Natural killer cell (primary cell): ENCODE data around the gene IL17B. TPM values are rescaled to one million over a fixed set of nuclear protein-coding genes. Genes with fewer than 3 reads are reported as not detected.

Experiments used
- ATAC-seq, 3 donors: fragments of 150-1000 bp in 2 of 3; fragments of 200-7000 bp in 1 of 3; cut with Tn5 transposase; 1 replicate in 1 of 3; 2 replicates in 2 of 3; pipeline ENCODE4 v1.10.0; 2021; ENCODE audit warnings: mild to moderate bottlenecking in 2 of 3, moderate library complexity in 2 of 3
- DNase-seq, 2 donors: peaks; one replicate each; pipeline versions ENCODE4 v3.0.0 to v3.0.0-alpha.2; 2013 to 2021; ENCODE audit warnings: mixed read lengths in 1 of 2
- H3K27ac ChIP-seq: one replicate; pipeline ENCODE4 v1.5.1; 2013; ENCODE audit warnings: mild to moderate bottlenecking, low read length
- H3K27me3 ChIP-seq: one replicate; pipeline ENCODE4 v1.6.1; 2013; ENCODE audit warnings: low read length; ENCODE audit not compliant: control insufficient read depth, insufficient read depth
- H3K36me3 ChIP-seq: one replicate; pipeline ENCODE4 v1.6.1; 2013; ENCODE audit warnings: low read length; ENCODE audit not compliant: control insufficient read depth, insufficient read depth
- H3K4me1 ChIP-seq: one replicate; pipeline ENCODE4 v1.6.1; 2013; ENCODE audit warnings: low read length; ENCODE audit not compliant: control insufficient read depth, insufficient read depth
- H3K4me3 ChIP-seq: one replicate; pipeline ENCODE4 v1.5.1; 2013; ENCODE audit warnings: low read length
- H3K9me3 ChIP-seq: one replicate; pipeline ENCODE4 v1.6.1; 2013; ENCODE audit warnings: low read length; ENCODE audit not compliant: control insufficient read depth, insufficient read depth
- H3K27ac Mint-ChIP-seq, 2 donors: one replicate each; pipeline ENCODE4 v1.8.0; 2022; ENCODE audit warnings: mild to moderate bottlenecking in 2 of 2, mixed read lengths in 2 of 2, moderate library complexity in 1 of 2
- H3K27me3 Mint-ChIP-seq, 2 donors: one replicate each; pipeline ENCODE4 v1.8.0; 2022; ENCODE audit warnings: low read depth in 2 of 2, mixed read lengths in 2 of 2
- H3K36me3 Mint-ChIP-seq: one replicate; pipeline ENCODE4 v1.8.0; 2022; ENCODE audit warnings: mixed read lengths
- H3K4me1 Mint-ChIP-seq, 2 donors: one replicate each; pipeline ENCODE4 v1.8.0; 2022; ENCODE audit warnings: mixed read lengths in 2 of 2
- H3K4me3 Mint-ChIP-seq: one replicate; pipeline ENCODE4 v1.8.0; 2022; ENCODE audit warnings: mild to moderate bottlenecking, moderate library complexity, mixed read lengths
- H3K9me3 Mint-ChIP-seq, 2 donors: one replicate each; pipeline ENCODE4 v1.8.0; 2022; ENCODE audit warnings: mixed read lengths in 2 of 2
- whole genome bisulfite sequencing: methylation state at CpG from one replicate; pipeline ENCODE4 v1.1.7; 2013; ENCODE audit warnings: missing lambda C conversion rate; ENCODE audit not compliant: insufficient coverage; 5-methylcytosine and 5-hydroxymethylcytosine counted together
- intact Hi-C: fragments of 100-400 bp; cut with micrococcal nuclease; formaldehyde crosslinking; loops from one replicate; pipeline ENCODE4 v1.14.2; 2022
- total RNA-seq, 4 donors: library from RNA; stranded (reverse); fragments of 120-200 nt in 1 of 4; gene quantifications; one replicate each; pipeline versions ENCODE4 v1.2.3 to v1.2.4, GENCODE V29; 2013 to 2022
- TF ChIP-seq, protein P1 (sequence below): fragments of 200-600 bp; IDR thresholded peaks from one replicate; pipeline ENCODE4 v1.8.0; 2022; ENCODE audit warnings: antibody characterized with exemption

IL17B gene
- total RNA-seq, 3 donors from 2014 or later (not counting 1 experiment from before 2014, with no cell fraction given), result not detected

DNA sequence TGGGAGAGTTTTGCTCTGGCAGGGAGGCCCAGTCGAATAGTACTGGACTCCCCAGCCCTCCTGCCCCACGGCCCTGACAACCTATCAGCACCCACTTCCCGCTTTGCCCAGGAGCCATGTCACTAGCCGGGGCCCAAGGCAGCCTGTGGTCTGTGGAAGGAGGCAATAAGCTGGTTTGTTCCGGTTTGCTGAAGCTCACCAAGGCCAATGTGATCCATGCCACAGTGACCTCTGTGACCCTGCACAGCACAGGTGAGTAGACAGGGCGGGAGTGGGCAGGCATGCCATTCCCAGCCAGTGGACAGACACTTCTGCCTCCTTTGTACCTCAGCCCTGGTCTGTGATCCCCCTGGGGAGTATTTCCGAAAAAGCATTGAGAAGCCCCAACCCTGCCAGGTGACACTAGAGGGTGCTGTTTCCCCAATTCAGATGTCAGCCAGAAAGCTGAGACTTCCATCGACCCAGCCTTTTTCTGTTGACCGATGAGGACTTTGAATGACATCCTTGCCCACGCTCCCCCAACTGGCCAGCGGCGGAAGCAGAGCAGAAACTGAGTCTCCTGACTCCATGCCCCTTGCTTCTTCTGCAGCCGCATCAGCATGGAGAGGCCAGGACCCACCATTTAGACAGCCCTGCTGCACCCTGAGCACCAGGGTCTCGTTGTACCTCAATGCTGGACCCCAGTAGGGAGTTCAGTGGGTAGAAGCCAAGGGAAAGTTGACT is 11.7 kb downstream of the IL17B start:
- peak in 1 of 2 donors; percentile 77 for DNase-seq
- peak; percentile 68 to 72 (median 71) for ATAC-seq
- TF ChIP-seq, protein P1, sequence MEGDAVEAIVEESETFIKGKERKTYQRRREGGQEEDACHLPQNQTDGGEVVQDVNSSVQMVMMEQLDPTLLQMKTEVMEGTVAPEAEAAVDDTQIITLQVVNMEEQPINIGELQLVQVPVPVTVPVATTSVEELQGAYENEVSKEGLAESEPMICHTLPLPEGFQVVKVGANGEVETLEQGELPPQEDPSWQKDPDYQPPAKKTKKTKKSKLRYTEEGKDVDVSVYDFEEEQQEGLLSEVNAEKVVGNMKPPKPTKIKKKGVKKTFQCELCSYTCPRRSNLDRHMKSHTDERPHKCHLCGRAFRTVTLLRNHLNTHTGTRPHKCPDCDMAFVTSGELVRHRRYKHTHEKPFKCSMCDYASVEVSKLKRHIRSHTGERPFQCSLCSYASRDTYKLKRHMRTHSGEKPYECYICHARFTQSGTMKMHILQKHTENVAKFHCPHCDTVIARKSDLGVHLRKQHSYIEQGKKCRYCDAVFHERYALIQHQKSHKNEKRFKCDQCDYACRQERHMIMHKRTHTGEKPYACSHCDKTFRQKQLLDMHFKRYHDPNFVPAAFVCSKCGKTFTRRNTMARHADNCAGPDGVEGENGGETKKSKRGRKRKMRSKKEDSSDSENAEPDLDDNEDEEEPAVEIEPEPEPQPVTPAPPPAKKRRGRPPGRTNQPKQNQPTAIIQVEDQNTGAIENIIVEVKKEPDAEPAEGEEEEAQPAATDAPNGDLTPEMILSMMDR, result peak; percentile 72
- WGBS, result 67% methylated on average over 14 of the region's 14 CpGs
- no peaks in the 10 kb centered on the region for H3K9me3 ChIP-seq
- no peak overlapping the region for H3K27ac ChIP-seq
- H3K9me3 Mint-ChIP-seq, result no peaks in the 10 kb centered on the region
- no peaks in the 10 kb centered on the region for H3K36me3 Mint-ChIP-seq
- H3K27me3 ChIP-seq, result no peaks in the 10 kb centered on the region
- no peaks in the 10 kb centered on the region for H3K4me1 Mint-ChIP-seq
- intact Hi-C loops, result no loop called here
- peaks cover 2% of the 10 kb centered on the region for H3K4me1 ChIP-seq
- H3K27ac Mint-ChIP-seq, result no peak overlapping the region
- H3K27me3 Mint-ChIP-seq, result no peaks in the 10 kb centered on the region
- H3K4me3 Mint-ChIP-seq, result no peak overlapping the region
- no peaks in the 10 kb centered on the region for H3K36me3 ChIP-seq
- H3K4me3 ChIP-seq, result no peak overlapping the region

DNA sequence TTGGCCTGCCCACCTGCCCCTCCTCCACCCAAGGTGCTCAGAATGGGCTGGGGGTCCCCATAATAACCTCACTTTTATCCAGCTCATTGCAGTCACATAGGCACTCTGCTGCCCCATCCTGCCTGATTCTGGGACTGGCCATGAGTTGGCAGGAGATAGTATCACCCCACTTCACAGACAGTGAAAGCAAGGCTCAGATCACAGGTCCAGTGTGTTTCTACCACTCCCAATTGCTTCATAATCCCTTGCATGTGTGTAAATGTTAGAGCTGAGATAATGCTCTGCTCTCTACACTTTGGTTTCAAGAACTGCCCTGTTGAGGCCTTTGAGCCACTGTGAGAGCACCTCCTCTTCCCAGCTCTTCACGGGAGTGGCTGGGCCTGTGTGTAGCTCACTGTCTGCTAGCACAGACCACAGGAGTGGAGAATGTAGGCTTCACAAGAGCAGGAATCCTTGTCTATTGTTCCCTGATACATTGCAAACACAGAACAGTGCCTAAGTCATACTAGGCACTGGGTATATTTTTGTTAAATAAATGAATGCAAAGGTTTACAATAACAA is 12.8 kb downstream of the IL17B start:
- Histone ChIP-seq H3K4me3 (no peak overlapping the region), H3K27ac (no peak overlapping the region), H3K9me3 (no peaks in the 10 kb centered on the region), H3K36me3 (no peaks in the 10 kb centered on the region), H3K27me3 (no peaks in the 10 kb centered on the region), H3K4me1 (peaks cover 2% of the 10 kb centered on the region)
- no peak for ATAC-seq
- Mint-ChIP-seq H3K27ac (no peak overlapping the region), H3K4me3 (no peak overlapping the region), H3K36me3 (no peaks in the 10 kb centered on the region), H3K27me3 (no peaks in the 10 kb centered on the region), H3K4me1 (no peaks in the 10 kb centered on the region), H3K9me3 (no peaks in the 10 kb centered on the region)
- WGBS, result 100% methylated on average over 1 of the region's 1 CpG
- TF ChIP-seq, protein P1, result no peak
- DNase-seq, result no peak
- intact Hi-C loops, result no loop called here

DNA sequence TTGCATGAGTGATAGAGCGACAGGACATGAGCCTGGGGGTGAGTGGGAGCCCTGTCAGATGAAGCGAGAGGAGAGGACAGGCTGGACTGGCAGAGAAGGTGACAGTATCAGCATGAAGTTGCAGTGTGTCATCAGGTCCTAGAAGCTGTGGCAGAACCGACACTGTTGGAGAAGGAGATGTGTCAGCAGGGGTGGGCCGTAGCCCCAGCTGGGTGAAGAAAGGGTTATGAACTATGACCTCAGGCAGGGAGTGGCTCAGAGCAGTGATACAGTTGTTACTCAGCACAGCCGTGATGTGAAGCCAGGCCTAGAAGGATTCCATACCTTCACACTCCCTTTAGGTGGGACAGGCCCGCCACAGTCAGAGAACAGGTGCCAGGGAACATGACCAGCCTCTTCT is 13.7 kb downstream of the IL17B start:
- TF ChIP-seq, protein P1, result no peak
- no peak for ATAC-seq
- Mint-ChIP-seq H3K36me3 (no peaks in the 10 kb centered on the region), H3K4me3 (no peak overlapping the region), H3K4me1 (peaks cover 4 to 5% of the 10 kb centered on the region in 2 donors), H3K27ac (no peak overlapping the region), H3K27me3 (no peaks in the 10 kb centered on the region), H3K9me3 (no peaks in the 10 kb centered on the region)
- H3K4me3 ChIP-seq, result no peak overlapping the region
- 99% methylated on average over 5 of the region's 6 CpGs for WGBS
- H3K27me3 ChIP-seq, result no peaks in the 10 kb centered on the region
- H3K27ac ChIP-seq, result no peak overlapping the region
- H3K9me3 ChIP-seq, result no peaks in the 10 kb centered on the region
- no peak for DNase-seq
- intact Hi-C loops, result no loop called here
- H3K36me3 ChIP-seq, result no peaks in the 10 kb centered on the region
- peaks cover 2% of the 10 kb centered on the region for H3K4me1 ChIP-seq
